Left ventricle myocardium superior (tissue), 1 donor: ENCODE measurements around the gene SHOC1. TPM values are rescaled to one million over a fixed set of nuclear protein-coding genes. Genes with fewer than 3 reads are reported as not detected.
A peak's percentile ranks its signal among the peaks of the same experiment; 100 is the strongest.
"Not testable (repeated sequence)": the region's sequence is repeated elsewhere in the genome, so short reads cannot be mapped to it uniquely, and the experiment has no call there.

Experiments
- ATAC-seq: fragments of 200-7000 bp; cut with Tn5 transposase; one replicate; pipeline ENCODE4 v1.9.1; 2020; ENCODE audit warnings: mild to moderate bottlenecking, moderate library complexity
- DNase-seq: peaks from one replicate; pipeline ENCODE4 v3.0.0-alpha.2; 2020
- intact Hi-C: fragments of 100-400 bp; cut with micrococcal nuclease; formaldehyde crosslinking; loops from one replicate; pipeline ENCODE4 v1.11.0; 2022
- total RNA-seq: library from RNA; stranded (reverse); fragmentation: NEBNext Ultra II Directional; extraction: Animal tissue kit (Norgen Biotek cat#: 25700); gene quantifications from one replicate; pipeline ENCODE4 v1.2.1, GENCODE V29; 2021
- donor health status: DM: no; HTN: yes; CAD: no; lungs with severe emphysema.

The SHOC1 gene
- total RNA-seq, 1 donor from 2014 or later = not detected

DNA sequence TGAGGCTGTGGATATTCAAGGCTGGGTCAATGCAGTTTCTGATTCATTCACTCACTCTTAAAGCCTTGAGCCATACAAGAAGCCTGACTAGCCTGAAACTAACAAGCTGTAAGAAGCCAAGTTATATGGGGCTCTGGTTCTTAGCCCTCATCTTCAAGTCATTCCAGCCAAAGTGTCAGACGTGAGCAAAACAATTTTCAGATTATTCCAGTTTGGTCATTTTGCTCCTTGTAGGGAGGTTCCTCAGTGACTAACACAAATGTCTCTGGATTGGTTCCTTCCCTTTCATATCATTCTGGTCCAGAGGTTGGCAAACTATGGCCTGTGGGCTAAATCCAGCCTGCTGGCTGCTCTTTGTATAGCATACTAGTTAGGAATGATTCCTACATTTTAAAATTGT lies 12.5 kb upstream of the SHOC1 start:
- no peak for ATAC-seq
- intact Hi-C loops = no loop called here
- no peak for DNase-seq

DNA sequence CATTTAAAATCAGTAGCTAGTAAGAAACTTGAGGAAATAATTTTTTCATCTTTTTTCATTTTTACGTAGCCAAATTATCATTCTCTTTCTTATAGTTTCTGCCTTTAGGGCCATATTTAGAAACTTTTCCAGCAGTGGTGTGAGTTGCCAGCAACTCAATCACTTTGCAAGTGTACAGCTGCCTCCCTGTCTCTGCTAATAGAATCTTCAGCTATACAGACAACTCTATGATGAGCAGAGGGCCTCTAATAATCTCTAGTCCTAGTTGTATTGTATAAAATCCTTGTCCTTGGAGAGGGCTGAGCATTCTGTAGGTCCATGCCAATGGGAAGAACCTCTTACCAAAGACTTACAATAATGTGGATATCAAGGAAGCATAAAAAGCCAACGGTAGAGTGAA lies 11.5 kb upstream of the SHOC1 start:
- DNase-seq (no peak), ATAC-seq (no peak)
- intact Hi-C loops = no loop called here

DNA sequence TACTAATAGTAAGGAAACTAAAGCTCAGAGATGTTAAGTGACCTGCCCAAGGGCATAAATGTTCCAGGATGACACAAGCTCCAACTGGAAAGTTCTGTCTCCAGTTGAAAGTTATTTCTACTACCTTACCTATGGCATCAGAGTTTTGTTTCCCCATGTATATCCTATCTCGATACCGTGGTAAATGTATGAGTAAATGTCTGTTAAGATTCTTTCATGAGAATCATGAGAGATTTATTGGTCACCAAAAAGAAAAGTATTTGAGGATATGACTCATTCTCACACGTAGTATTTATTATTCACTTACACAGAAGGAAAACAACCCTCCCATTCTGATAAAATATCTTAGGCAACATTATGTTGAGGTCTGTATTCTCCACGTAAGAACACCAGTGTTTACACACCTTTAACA lies 11.1 kb upstream of the SHOC1 start:
- ATAC-seq (no peak), DNase-seq (no peak)
- intact Hi-C loops = no loop called here

DNA sequence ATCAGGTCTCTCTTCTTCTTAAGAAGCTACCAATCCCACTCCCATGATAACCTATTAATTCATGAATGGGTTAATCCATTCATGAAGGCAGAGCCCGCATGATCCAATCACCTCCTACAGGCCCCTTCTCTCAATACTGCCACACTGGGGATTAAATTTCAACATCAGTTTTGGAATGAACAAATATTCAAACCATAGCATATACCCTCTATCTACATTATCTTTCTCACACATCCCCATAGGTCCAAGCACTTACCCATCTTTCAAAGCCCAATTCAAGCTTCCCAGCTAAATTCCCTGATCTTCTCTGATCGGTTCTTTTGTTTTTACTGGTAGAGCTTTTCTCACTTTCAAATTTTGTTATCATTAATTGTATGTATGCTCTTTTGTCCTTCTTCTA lies 10.5 kb upstream of the SHOC1 start:
- ATAC-seq (no peak), DNase-seq (no peak)
- intact Hi-C loops = no loop called here

DNA sequence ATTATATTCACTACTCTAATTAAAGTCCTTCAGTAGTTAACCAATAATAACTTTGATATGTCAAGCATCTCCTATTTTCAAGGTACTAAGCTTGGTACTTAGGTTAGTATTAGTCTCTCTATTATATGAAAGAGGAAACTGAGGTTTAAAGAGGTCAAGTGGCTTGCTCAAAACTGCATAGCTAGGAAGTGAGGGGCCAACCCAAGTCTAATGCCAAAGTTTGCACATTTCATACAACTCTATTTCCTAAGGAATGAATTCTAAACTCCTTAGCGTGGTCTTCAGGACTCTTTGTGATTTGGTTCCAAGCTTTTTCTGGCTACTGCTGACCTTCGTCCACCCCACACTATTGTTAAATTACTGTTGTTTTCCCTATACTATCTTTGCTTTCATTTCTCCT lies 9.9 kb upstream of the SHOC1 start:
- no peak for ATAC-seq
- intact Hi-C loops = no loop called here
- no peak for DNase-seq

DNA sequence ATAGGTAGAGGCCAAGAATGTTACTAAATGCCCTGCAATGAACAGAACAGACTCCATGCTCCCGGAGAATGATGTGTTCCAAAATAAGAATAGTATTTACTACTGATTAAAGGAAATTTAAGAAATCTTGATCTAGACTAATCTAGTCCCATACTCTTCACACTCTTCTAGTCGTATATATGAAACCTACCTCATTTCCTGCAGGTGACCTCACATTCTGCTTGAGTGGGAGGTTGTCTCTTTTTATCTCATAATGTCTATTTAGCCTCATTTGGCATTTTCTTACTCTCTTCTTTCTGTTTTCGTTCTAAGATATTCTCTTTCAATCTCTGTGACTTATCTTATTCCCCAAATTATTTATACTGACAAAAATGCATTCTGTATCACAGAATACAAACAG lies 9.2 kb upstream of the SHOC1 start:
- ATAC-seq = no peak
- intact Hi-C loops = no loop called here
- no peak for DNase-seq

DNA sequence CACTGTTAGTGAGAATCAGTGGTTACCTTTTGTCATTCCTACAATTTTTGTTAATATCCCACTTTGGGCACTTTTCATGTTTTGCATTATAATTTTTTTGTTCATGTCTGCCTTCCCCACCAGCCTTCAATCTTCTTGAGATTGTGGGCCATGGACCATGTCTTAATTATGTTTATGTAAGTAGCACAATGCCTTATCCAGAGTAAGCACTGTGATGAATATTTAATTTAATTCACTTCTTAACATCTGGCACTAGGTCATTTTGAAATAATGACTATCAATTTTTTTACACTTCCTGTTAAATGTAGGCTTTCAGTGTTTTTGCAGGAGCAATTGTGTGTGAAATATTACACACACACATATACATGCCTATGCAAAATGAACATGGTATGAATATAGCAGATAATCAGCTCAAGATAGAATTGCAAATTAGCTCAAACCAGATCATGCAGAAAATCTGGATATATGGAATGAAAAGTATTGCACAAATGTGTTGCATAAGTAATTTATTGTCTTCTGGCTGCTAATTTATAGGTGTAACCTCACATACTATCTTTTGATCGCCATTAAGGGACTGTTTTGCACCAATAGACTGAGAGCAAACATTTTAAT lies 5.3 kb upstream of the SHOC1 start:
- ATAC-seq (no peak), DNase-seq (no peak)
- intact Hi-C loops = no loop called here

DNA sequence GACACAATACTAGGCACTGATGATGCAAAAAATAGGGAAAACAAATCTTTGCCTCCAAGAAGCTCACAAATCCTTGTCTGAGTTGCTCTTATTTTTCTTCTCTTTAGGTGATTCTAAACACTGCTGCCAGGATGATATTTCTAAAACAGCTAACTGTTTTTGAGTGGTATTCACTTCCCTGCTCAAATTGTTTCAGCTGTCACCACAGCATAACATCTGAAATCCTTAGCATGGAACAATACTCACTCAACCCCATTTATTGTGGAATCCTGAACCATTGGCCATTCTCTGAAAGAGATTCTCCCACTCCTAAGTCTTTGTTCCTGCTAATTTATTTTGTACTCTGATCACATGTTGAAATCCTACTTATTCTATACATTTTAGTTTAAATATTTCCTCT lies 4.8 kb upstream of the SHOC1 start:
- DNase-seq (no peak), ATAC-seq (no peak)
- intact Hi-C loops = no loop called here

DNA sequence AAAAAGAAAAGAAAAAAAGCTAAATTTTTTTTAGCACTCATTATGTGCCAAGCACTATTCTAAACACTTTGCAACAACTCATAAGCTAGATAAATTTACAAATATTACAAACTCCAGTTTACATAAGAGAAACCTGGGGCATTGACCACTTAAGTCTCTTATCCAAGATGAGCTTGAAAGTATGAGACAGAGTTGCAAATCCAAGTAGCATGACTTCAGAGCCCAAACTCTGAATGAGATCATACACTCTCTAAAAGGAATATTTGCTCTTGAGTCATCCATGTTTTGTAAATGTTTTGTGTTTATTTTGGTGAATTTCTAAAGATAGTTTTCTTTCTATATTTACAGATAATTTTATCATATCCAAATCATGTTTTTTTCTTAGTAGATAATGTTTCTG lies 4.0 kb upstream of the SHOC1 start:
- no peak for ATAC-seq
- intact Hi-C loops = no loop called here
- DNase-seq = no peak

DNA sequence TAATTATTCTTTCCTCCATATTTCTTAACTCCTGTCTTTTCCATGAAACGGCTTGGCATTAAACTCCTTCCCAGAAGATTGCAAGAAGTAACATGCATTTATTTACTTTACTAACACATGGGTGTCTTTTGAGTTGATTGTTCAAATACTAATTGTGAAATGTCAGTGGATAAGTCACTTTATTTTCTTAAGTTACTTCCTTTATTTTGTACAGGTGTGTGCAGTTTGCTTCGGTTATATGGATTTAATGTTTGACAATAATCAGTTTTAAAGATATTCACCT lies 761 bp upstream of the SHOC1 start:
- no peak for ATAC-seq
- intact Hi-C loops = no loop called here
- DNase-seq = no peak

DNA sequence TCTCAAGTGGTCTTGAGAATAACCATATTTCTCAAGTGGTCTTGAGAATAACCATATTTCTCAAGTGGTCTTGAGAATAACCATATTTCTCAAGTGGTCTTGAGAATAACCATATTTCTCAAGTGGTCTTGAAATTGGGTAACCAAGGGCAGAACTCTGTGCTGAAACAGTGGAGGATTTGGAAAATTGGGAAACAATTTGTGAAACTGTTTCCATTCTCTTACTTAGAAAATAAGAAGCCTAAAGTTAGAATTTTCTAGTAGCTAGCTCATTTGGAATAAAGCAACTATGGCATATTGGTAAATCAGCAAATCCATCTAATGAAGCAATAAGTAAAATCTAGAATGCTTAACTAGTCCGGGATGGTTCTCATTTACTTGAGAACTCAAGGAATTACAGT lies 2.9 kb downstream of the SHOC1 start:
- ATAC-seq, intact Hi-C loops, DNase-seq: not testable (repeated sequence)

DNA sequence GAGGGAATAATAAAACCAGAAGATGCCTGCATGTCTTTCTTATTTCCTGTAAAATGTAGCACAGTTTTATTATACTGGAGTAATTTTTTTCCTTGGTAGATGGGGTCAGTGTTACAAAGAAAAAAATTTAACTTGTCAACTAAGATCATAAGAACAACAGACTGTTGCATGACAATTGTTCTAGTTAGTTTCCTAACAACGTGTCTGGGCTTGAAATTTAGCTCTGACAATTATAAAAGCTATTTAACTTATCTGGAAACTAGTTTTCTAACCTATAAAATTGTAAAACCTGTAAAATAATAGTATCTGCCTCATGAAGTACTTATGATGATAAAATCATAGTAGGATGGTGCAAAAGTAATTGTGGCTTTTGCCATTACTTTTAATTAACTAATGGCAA lies 4.9 kb downstream of the SHOC1 start:
- ATAC-seq (no peak), DNase-seq (no peak)
- intact Hi-C loops = no loop called here

DNA sequence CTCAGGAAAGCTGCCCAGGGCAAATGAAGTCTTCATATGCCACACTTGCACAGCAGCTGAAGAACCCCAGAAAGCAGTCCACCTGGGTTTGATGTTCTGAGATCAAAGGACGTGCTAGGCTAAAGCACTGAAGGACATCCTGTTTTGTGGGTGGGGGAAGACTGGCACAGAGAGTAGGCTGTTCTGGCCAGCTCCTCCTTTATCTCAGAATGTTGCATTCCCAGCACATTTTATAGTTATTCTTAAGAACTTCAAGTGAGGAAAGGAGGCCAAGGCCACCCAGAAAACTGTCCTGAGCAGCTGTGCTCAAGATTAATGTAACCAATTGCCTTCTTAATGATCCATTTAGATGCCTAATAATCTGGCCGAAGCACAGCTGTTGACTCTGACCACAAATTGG lies 10.9 kb downstream of the SHOC1 start:
- DNase-seq (no peak), ATAC-seq (no peak)
- intact Hi-C loops = no loop called here

DNA sequence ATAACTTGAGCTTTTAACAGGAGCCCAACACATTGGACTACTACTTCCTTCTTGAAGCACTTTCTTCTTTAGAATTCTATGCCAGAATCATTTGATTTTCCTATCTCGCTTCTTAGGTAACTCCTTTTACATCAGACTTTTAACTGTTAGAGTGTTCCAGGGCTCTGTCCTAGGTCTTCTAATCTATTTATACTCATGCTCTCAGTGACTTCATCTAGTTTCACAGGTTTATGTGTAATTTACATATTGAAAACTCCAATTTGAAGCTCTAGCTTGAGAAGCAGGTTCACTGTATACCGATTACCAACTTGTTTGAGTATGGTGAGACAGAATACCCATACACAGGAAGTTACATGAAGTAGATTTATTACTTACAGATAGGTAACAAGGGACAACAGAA lies 11.3 kb downstream of the SHOC1 start:
- DNase-seq (no peak), ATAC-seq (no peak)
- intact Hi-C loops = no loop called here

DNA sequence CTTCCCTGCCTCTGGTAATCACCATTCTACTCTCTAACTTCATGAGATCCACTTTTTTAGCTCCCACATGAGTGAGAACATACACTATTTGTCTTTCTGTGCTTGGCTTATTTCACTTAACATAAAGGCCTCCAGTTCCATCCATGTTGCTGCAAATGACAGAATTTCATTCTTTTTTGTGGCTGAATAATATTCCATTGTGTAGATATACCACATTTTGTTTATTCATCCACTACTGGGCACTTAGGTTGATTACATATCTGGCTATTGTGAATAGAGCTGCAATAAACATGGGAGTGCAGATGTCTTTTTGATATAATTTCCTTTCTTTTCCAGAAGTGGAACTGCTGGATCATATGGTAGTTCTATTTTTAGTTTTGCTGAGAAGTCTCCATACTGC lies 28.7 kb downstream of the SHOC1 start:
- intact Hi-C loops = no loop called here
- no peak for ATAC-seq
- DNase-seq = no peak

DNA sequence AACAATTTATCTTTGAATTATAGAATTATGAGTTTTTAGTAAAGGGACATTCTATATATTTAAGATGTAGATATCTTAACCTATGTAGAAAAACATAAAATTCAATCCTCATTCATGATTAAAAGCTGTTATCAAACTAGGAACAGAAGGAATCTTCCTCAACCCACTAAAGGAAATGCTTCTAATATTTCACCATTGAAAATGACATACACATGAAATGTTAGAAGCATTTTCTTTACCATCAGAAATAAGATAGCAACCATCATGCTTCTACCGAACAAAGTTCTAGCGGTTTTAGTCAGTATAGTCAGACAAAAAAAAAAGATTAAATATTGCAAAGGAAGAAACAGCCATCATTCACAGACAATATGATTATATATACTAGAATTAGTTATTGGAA lies 32.2 kb downstream of the SHOC1 start:
- ATAC-seq = no peak
- intact Hi-C loops = no loop called here
- no peak for DNase-seq

DNA sequence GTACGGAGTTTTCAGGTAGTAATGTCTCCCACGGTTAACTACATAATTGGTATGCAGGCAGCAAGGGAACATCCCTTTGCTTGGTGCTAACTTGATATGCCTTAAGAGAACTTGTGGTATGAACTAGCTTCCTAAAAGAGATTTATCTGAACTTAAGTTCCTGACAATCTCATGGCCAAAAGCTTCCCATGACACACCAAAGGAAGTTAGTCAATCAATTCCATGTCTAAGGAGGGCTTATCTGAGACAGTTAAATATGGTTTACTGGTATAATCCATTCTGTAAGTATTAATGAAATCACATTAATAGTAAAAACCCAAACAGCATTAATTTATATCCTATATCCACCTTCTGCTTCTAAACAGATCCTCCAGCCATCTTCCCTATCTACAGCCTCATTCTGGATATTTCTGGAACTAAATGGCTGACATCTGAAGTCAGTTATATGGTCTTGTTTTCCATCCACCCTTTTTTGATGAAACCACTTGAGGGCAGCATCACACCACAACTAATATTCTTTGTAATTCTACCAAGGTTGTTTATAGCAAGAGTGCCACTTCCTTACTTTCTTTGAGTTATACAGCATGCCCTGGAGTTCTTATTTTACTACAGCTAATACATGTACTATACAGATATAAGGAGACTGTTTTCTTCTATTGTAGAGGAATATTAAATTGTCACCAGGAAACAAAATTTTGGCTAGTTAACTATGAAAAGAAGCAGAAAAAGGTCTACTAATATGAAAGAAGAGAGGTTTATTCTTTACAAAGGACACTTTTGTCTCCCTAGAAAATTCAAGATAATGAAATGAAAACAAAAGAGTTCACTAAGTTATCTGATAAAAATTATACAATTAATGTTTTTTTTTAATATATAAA lies 34.7 kb downstream of the SHOC1 start:
- intact Hi-C loops = loop anchor here (1.0 kb wide), 1 partner anchor 314 kb away; no protein-coding TSS in a partner anchor
- DNase-seq (no peak), ATAC-seq (peak; percentile 82)

DNA sequence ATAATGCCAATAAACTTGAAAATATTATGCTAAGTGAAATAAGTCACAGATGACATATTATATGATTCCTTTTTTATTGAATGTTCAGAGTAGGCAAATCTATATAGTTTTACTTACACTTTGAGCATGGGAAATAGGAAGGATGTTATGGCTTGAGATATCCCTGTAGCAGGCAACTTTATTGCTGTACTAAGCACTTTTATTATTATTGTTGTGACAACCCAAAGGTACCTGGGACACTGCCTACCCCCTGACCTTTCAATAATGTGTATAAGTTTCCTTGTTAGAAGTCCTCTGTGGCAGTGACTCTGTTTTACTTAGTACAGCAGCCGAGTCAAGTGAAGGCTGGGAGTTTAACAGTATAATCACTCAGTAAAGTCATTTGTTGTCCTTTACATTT lies 39.9 kb downstream of the SHOC1 start:
- intact Hi-C loops = no loop called here
- no peak for DNase-seq
- no peak for ATAC-seq

DNA sequence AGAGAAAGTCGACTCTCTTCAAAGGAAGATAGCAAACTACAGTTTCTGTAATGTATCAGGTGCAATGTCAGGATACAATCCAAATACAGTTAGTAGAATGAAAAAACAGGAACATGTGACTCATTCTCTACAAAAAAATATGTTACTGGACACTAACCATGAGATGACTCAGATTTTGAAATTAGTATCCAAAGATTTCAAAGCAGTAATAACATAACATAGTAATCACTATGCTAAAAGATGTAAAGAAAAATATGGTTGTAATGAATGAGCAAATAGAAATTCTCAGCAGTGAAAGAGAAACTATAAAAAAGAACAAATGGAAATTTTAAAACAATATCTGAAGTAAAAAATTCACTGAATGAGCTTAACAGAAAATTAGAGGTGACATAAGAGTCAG lies 42.3 kb downstream of the SHOC1 start:
- no peak for DNase-seq
- intact Hi-C loops = no loop called here
- ATAC-seq = no peak
